HUES6 (cell line): ENCODE data around the gene CADM1.

Source experiments
- H3K27ac ChIP-seq: 2 replicates; pipeline ENCODE4 v1.7.0; 2013; ENCODE audit warnings: low read depth, mild to moderate bottlenecking, low read length, inconsistent platforms
- H3K27me3 ChIP-seq: 2 replicates; pipeline ENCODE4 v1.6.1; 2013; ENCODE audit warnings: low read length; ENCODE audit not compliant: control insufficient read depth, insufficient read depth
- H3K36me3 ChIP-seq: 2 replicates; pipeline ENCODE4 v1.6.1; 2013; ENCODE audit warnings: low read length; ENCODE audit not compliant: control insufficient read depth, insufficient read depth
- H3K4me1 ChIP-seq: 2 replicates; pipeline ENCODE4 v1.6.1; 2013; ENCODE audit warnings: low read length; ENCODE audit not compliant: control insufficient read depth, insufficient read depth
- H3K4me3 ChIP-seq: 2 replicates; pipeline ENCODE4 v1.5.1; 2013; ENCODE audit warnings: low read depth, low read length
- H3K9ac ChIP-seq: one replicate; pipeline ENCODE4 v1.6.1; 2013; ENCODE audit warnings: mild to moderate bottlenecking, low read length
- H3K9me3 ChIP-seq: 2 replicates; pipeline ENCODE4 v1.6.1; 2013; ENCODE audit warnings: low read depth, low read length; ENCODE audit not compliant: control insufficient read depth, insufficient read depth

CADM1 gene

DNA sequence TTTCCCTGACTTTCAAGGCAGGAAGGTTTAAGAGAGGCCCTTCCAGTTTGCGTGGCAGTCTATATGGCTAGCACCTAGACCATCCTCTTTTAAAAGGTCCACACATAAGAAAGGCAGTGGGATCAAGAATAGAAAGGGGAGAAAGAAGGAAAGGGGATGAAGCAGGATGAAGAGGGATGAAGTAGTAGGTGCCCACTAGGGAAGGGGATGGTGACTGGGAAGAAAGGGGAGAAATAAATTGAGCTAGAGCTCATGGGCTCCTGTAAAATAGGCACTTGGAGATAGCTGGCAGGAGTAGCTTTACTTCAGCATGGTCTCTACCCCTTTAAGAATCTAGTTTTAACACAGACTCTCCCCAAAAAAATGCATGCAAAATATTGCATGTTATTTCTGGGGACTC is 41.5 kb downstream of the CADM1 start:
- Histone ChIP-seq H3K36me3 (no peaks in the 10 kb centered on the region), H3K9ac (no peak overlapping the region), H3K27ac (no peak overlapping the region), H3K27me3 (no peaks in the 10 kb centered on the region), H3K4me3 (no peak overlapping the region), H3K9me3 (no peaks in the 10 kb centered on the region), H3K4me1 (peaks cover 28% of the 10 kb centered on the region)

DNA sequence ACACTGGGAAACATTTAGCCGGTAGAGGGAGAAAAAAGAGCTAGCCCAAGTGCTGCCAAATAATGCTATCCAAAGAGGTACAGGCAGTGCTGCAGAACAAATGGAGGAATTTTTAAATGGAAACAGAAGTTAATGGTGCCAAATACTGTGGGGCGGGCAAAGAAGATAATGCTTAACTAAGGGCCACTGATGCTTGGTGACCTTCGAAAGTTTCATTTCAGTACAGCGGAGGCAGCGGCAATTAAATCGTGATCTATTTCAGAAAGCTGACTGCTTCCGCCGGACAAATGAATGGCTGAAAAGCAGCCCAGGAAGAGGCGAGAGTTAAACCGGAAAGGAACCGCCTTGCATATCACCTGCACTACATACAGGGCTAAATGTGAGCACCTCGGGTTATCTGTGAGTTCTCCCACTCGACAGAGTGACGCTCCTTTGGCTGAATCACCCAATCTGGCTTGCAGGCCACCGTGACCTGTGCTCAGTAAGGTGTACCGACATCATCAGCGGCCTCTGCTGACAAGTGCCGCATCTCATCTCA is 42.1 kb downstream of the CADM1 start:
- Histone ChIP-seq H3K27ac (no peak overlapping the region), H3K9ac (no peak overlapping the region), H3K9me3 (no peaks in the 10 kb centered on the region), H3K27me3 (no peaks in the 10 kb centered on the region), H3K4me3 (no peak overlapping the region), H3K36me3 (no peaks in the 10 kb centered on the region), H3K4me1 (peaks cover 28% of the 10 kb centered on the region)

DNA sequence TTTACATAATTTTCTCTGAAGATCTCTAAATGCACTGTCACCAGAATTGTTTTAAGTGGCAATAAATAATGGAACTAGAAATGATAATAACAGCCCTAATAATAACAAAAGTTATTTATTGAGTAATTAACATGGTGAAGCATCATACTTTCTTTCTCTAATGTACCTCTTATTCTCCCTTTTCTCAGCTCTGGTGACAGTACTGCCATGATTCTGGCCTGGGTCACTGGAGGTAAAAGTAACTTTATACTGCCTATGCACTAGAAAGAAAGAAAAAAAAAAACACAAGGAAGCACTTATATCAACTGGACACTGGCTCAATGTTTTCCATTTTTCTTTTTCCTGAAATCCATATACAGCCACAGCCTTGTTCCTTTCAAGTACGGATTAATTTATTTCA is 43.7 kb downstream of the CADM1 start:
- no peak overlapping the region for H3K9ac ChIP-seq
- peaks cover 33% of the 10 kb centered on the region for H3K4me1 ChIP-seq
- no peaks in the 10 kb centered on the region for H3K9me3 ChIP-seq
- no peak overlapping the region for H3K27ac ChIP-seq
- no peaks in the 10 kb centered on the region for H3K36me3 ChIP-seq
- H3K27me3 ChIP-seq: no peaks in the 10 kb centered on the region
- no peak overlapping the region for H3K4me3 ChIP-seq

DNA sequence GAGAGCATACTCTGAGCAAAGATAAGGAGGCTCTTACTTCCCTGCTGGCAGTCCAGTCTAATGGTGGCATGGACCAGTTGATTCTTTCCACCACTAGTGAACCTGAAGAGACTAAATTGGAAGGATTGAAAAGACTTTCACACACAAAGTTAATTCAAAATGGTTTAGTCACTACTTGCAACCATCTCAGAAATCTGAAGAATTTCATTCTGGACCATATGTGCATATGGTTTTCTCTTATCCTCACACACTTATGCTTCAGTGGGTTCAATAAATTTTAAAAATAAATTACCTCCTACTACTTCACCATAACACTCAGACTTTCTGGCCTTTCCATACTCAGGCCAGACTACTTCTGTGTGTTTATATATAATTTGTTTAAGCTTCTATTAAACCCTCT is 44.7 kb downstream of the CADM1 start:
- H3K4me1 ChIP-seq: peaks cover 43% of the 10 kb centered on the region
- H3K36me3 ChIP-seq: no peaks in the 10 kb centered on the region
- no peak overlapping the region for H3K9ac ChIP-seq
- H3K27me3 ChIP-seq: no peaks in the 10 kb centered on the region
- H3K4me3 ChIP-seq: no peak overlapping the region
- H3K27ac ChIP-seq: no peak overlapping the region
- H3K9me3 ChIP-seq: no peaks in the 10 kb centered on the region

DNA sequence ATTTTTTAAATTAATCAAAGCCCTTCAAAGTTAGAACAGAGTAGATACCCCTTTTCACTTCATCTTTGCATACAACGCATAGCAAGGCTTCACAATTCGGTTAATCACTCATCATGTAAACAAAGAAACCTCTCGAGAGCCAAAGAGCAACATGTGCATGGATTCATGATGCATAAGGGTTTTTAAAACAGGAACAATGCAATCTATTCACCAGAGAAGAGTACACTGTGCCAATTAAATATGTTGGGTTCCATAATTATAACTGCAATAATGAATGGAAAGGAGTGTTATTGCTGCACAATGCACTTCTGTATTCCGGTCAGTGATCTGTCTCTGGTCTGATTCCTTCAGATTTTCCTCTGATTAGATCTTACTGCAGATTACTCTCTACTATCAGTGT is 45.3 kb downstream of the CADM1 start:
- Histone ChIP-seq H3K9me3 (no peaks in the 10 kb centered on the region), H3K4me3 (no peak overlapping the region), H3K9ac (no peak overlapping the region), H3K4me1 (peaks cover 44% of the 10 kb centered on the region), H3K36me3 (no peaks in the 10 kb centered on the region), H3K27me3 (no peaks in the 10 kb centered on the region), H3K27ac (no peak overlapping the region)

DNA sequence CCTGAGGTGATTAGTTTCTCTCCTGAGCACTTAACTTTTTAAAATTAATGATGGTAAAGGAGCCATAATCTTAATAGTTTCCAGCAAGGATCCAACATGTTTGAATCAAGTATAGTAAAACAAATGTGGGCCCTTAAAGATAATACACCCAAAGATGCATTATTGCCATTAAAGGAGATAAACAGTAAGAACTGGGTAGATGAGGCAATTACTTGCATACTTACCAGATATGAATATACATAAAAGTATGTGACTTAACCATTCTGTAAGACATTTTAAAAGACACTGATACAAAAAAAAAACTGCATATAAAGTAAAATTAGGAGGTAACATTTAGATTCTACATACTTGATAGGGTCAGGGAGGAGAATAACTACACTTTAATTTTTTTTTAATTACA is 48.2 kb downstream of the CADM1 start:
- Histone ChIP-seq H3K27ac (no peak overlapping the region), H3K36me3 (no peaks in the 10 kb centered on the region), H3K4me3 (peak overlapping the region; percentile 36), H3K9ac (no peak overlapping the region), H3K4me1 (peaks cover 22% of the 10 kb centered on the region), H3K9me3 (no peaks in the 10 kb centered on the region), H3K27me3 (no peaks in the 10 kb centered on the region)

DNA sequence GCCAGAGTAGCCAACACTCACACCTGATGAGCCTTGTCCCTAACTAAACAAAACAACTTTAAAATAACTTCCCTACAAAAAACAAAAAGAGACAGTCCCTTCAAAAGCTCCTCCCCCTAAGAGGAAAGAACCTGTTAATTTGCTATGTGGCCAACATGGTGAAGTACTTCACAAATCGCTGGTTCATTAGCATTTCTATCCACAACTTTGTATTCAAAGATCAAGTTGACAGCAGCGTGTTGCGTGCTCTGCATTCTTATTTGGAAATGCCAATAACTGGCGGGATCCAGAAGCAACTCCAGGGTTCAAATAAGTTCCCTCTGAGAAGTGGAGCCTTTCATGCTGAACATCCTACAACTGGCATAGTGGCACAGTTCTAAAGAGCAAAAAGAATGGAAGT is 48.6 kb downstream of the CADM1 start:
- Histone ChIP-seq H3K27me3 (no peaks in the 10 kb centered on the region), H3K27ac (no peak overlapping the region), H3K4me3 (peak overlapping the region; percentile 36), H3K4me1 (peaks cover 22% of the 10 kb centered on the region), H3K9ac (no peak overlapping the region), H3K36me3 (no peaks in the 10 kb centered on the region), H3K9me3 (no peaks in the 10 kb centered on the region)

DNA sequence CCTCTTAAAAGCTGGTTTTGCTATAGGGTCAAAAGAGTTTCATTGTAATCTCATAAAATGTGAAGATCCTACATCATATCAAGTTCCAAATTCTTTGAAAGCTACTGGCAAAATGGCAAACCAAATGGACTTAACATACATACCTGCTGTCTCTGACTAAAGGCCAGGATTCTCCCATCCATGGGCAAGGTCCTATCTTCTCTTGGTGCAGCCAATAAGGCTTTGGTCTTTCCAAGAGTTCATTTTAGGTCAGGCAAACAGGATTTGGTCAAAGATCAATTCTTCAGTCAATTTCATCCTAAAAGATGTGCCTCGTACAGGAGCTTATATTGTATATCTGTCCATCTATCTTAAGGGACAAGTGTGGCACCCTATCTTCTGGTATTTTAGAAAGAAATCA is 49.7 kb downstream of the CADM1 start:
- Histone ChIP-seq H3K9ac (no peak overlapping the region), H3K27me3 (no peaks in the 10 kb centered on the region), H3K27ac (no peak overlapping the region), H3K36me3 (no peaks in the 10 kb centered on the region), H3K4me3 (no peak overlapping the region), H3K9me3 (no peaks in the 10 kb centered on the region), H3K4me1 (peaks cover 22% of the 10 kb centered on the region)

DNA sequence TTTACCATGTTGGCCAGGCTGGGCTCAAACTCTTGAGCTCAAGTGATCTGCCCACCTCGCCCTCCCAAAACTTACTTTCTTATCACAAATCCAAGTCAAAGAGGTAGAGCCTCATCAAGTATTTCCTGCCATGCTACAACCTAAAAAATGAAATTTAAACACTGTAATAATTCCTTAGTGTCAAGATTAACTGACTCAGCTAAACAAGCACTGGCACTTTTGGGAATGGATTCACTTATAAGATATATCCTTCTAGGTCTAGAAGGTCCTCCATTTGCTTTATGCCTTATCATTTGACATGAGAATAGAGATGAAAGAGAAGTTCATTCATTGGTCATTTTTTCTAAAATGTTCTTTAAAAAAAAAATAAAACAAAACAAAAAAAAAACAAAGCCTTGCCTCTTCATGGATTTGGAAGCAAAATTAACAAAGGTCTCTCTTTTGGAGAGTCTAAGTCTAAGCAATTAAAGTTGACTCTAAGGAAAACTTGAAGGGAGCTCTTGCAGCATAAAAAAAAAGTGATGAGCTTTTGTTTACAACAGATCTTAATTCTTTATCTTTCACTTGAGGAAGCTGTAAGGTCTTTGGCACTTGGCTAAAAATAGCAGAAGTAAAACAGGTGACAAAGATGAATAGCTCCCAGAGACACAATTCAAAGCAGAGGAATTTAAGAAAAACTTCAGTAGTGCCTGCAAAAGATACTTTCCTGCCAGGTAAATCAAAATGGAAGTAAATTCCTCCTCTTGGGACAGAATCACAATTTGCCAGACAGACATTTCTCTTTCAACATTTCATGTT is 50.3 kb downstream of the CADM1 start:
- H3K36me3 ChIP-seq: no peaks in the 10 kb centered on the region
- H3K27me3 ChIP-seq: no peaks in the 10 kb centered on the region
- no peak overlapping the region for H3K4me3 ChIP-seq
- H3K4me1 ChIP-seq: peaks cover 22% of the 10 kb centered on the region
- no peak overlapping the region for H3K27ac ChIP-seq
- H3K9ac ChIP-seq: no peak overlapping the region
- H3K9me3 ChIP-seq: no peaks in the 10 kb centered on the region

DNA sequence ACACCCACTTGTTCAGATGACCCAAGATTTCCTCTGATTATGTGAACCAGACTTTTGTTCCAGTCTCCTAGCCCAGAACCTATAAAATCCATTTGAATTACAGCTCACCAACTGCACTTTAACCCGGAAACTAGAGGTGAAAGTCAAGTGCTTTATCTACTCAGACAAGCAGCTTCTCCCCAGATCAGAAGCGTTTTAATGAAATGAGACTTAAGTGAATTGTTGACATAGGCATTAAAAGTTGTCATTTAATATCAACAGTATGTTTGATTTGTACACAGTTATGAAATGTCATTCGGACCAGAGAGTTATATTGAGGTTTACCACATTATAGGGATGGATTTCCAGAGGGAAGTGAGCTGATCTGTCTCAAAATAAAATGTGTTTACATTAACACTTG is 52.0 kb downstream of the CADM1 start:
- H3K27me3 ChIP-seq: no peaks in the 10 kb centered on the region
- H3K36me3 ChIP-seq: no peaks in the 10 kb centered on the region
- H3K4me1 ChIP-seq: peaks cover 22% of the 10 kb centered on the region
- H3K4me3 ChIP-seq: no peak overlapping the region
- no peak overlapping the region for H3K9ac ChIP-seq
- H3K9me3 ChIP-seq: peaks cover 8% of the 10 kb centered on the region
- H3K27ac ChIP-seq: no peak overlapping the region

DNA sequence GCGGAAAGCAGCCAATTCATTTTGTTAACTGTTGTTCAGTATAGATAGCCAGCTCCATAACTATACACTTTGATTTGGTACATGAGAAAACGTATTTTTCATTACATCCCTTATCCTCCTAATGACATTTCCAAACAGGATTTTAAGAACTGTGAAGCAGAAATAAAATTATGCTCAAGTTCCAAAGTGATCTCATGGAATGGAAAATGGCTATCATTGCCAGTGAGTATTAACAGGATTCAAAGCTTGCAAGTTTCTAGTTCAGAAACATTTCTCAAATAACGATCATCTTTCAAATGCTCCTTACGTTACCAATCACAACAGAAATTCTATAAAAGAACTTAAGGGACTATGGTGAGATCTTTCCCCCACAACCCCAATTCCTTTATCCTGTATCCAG is 53.7 kb downstream of the CADM1 start:
- peaks cover 14% of the 10 kb centered on the region for H3K9me3 ChIP-seq
- H3K9ac ChIP-seq: no peak overlapping the region
- H3K4me3 ChIP-seq: no peak overlapping the region
- H3K36me3 ChIP-seq: no peaks in the 10 kb centered on the region
- H3K4me1 ChIP-seq: peaks cover 17% of the 10 kb centered on the region
- H3K27ac ChIP-seq: no peak overlapping the region
- no peaks in the 10 kb centered on the region for H3K27me3 ChIP-seq
